Measurements from ENCODE around the gene ZNF121.
"Not testable (repeated sequence)": the region's sequence is repeated elsewhere in the genome, so short reads cannot be mapped to it uniquely, and the experiment has no call there.

The ZNF121 gene

DNA sequence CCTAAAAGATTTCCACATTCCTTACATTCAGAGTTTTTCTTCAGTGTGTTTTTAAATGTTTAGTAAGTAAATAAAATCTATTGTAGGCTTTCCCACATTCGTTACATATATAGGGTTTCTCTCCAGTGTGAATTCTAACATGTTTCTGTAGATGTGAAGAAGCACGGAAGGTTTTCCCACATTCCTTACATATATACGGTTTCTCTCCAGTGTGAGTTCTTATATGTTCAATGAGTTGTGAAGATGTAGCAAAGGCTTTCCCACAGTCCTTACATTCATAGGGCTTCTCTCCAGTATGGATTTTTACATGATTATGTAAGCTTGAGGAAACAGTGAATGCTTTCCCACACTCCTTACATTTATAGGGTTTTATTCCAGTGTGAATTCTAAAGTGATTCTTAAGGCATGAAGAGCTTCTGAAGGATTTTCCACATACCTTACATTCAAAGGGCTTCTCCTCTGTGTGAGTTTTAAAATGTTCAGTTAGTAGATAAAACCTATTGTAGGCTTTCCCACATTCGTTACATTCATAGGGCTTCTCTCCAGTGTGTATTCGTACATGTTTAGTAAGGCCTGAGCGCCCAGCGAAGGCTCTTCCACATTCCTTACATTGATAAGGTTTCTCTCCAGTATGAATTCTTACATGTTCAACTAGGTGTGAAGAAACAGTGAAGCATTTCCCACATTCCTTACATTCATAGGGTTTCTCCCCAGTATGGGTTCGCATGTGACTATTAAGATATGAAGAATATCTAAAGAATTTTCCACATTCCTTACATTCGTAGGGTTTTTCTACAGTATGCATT lies 18.2 kb downstream of the ZNF121 start:
- ATAC-seq: no peak
- Mint-ChIP-seq H3K4me3 (no peak overlapping the region), H3K36me3 (peaks cover 93% of the 10 kb centered on the region), H3K9me3 (peaks cover 29% of the 10 kb centered on the region), H3K4me1 (no peaks in the 10 kb centered on the region), H3K27ac (peak overlapping the region; percentile 46)
- no peak for DNase-seq (ENCODE audit: low spot score in 2 of 2)

DNA sequence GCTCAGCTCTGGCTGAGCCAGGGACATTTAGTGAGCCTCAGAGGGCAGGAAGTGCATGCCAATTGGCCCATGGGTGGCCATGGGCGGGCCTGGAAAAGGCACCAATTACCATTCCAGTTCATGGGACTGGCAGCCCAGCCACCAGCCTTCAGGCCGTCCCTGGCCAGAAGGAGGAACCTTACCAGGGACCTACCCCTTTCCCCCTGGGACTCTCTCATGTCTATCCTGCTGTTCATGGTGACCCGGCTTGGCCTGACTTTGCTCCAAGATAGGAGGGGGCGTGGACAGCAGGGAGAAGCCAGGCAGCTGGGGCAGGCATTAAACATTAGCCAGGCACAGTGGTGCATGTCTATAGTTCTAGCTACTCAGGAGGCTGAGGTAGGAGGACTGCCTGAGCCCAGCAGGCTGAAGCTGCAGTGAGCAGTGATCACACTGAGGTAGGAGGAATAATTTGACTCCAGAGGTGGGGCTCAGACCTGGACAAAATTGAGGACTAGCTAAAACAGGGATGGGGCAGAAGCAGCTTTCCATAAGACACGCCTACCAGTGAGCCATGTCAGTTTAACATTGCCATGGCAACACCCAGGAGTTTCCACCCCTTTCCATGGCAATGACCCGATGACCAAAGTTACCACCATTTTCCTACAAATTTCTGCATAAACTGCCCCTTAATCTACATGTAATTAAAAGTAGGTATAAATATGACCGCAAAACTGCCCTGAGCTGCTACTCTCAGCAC lies 31.6 kb downstream of the ZNF121 start:
- no peak overlapping the region for H3K4me3 Mint-ChIP-seq
- H3K27ac Mint-ChIP-seq: no peak overlapping the region
- H3K36me3 Mint-ChIP-seq: no peaks in the 10 kb centered on the region
- DNase-seq (ENCODE audit: low spot score in 2 of 2) (no peak), ATAC-seq (no peak)
- H3K9me3 Mint-ChIP-seq: peaks cover 14% of the 10 kb centered on the region
- H3K4me1 Mint-ChIP-seq: no peaks in the 10 kb centered on the region

DNA sequence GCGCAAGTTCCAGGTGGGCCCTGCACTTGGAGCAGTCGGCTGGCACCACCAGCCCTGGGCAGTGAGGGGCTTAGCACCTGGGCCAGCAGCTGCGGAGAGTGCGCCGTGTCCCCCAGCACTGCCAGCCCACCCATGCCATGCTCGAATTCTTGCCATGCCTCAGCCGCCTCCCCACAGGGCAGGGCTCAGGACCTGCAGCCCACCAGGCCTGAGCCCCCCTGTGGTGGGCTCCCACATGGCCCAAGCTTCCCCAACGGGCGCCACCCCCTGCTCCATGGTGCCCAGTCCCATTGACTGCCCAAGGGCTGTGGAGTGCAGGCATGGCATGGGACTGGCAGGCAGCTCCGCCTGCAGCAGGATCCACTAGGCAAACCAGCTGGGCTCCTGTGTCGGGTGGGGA lies 36.4 kb downstream of the ZNF121 start:
- peaks cover 18% of the 10 kb centered on the region for H3K9me3 Mint-ChIP-seq
- ATAC-seq (no peak), DNase-seq (ENCODE audit: low spot score in 2 of 2) (no peak)
- no peaks in the 10 kb centered on the region for H3K36me3 Mint-ChIP-seq
- no peak overlapping the region for H3K27ac Mint-ChIP-seq
- no peak overlapping the region for H3K4me3 Mint-ChIP-seq
- no peaks in the 10 kb centered on the region for H3K4me1 Mint-ChIP-seq

DNA sequence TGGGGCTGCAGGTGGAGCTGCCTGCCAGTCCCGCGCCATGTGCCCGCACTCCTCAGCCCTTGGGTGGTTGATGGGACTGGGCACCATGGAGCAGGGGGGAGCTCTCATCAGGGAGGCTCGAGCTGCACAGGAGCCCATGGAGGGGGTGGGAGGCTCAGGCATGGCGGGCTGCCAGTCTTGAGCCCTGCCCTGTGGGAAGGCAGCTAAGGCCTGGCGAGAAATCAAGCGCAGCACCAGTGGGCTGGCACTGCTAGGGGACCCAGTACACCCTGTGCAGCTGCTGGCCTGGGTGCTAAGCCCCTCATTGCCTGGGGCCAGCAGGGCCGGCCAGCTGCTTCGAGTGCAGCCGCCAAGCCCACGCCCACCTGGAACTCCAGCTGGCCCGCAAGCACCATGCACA lies 43.0 kb downstream of the ZNF121 start:
- not testable (repeated sequence) for H3K4me3 Mint-ChIP-seq; ATAC-seq; H3K27ac Mint-ChIP-seq; DNase-seq (ENCODE audit: low spot score in 2 of 2)
- peaks cover 11% of the 10 kb centered on the region for H3K36me3 Mint-ChIP-seq
- peaks cover 16% of the 10 kb centered on the region for H3K4me1 Mint-ChIP-seq
- peaks cover 10% of the 10 kb centered on the region for H3K9me3 Mint-ChIP-seq

DNA sequence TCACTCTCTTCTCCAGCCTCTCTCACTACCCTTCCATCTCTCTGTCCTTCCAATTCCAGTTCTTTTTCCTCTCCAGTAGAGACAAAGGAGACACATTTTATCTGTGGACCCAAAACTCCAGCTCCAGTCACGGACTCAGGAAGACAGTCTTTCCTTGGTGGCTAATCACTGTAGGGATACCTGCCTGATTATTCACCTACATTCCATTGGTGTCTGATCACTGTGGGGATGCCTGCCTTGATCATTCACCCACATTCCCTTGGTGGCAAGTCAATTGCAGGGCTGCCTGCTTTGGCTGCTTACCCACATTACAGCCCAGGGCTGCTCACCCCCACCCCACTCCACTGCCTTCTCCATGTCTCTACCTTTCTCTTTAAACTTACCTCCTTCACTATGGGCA lies 44.4 kb downstream of the ZNF121 start:
- Mint-ChIP-seq H3K4me1 (peaks cover 16% of the 10 kb centered on the region), H3K27ac (peak overlapping the region; percentile 98), H3K4me3 (peak overlapping the region; percentile 96), H3K36me3 (peaks cover 25% of the 10 kb centered on the region), H3K9me3 (peaks cover 10% of the 10 kb centered on the region)
- not testable (repeated sequence) for ATAC-seq; DNase-seq (ENCODE audit: low spot score in 2 of 2)

GRCh38 chr19:9539201-9539600 lies 45.1 kb downstream of the ZNF121 start:
- Mint-ChIP-seq H3K27ac (peak overlapping the region; percentile 98), H3K36me3 (peaks cover 32% of the 10 kb centered on the region), H3K4me3 (peak overlapping the region; percentile 96), H3K4me1 (peaks cover 16% of the 10 kb centered on the region), H3K9me3 (peaks cover 10% of the 10 kb centered on the region)
- ATAC-seq; DNase-seq (ENCODE audit: low spot score in 2 of 2): not testable (repeated sequence)

DNA sequence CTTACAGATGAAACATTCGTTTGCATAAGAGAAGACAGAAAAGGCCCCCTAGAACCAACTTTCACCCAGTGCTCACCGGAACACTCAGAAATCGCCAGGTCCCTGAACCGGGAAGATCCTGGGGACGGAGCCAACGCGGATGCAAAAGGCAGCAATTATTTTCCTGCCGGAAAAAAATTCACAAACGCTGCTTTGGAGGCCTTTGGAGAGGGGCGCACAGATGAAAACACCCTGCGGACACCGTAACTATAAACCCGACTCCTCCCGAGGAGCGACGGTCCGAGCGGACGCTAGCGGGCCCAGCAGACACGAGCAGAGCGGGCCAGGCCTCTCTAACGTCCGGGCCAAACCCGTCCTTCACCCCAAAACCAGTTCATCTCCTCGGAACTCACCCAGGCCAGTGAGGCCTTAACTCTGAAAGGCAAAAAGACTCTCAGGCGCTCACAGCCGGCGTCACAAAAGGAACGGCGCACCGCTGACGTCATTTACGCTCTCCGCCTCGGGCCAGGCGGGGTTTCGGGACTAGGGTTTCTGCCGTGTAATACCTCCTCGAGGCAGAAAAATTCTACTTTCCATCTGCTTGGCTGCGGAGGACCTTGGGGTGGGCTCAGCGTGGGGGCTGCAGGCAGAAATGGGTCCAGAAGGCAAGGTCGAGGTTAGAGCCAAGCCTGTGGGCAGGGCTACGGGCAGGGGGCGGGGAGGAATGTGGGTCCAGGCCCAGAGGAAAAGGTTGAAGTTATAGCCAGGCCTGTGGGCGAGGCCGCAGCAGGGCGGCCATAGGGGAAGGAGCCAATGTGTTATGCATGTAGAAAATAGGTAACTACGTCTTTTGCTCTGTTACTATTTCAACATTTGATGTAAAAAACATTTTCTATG lies 45.9 kb downstream of the ZNF121 start, which contains the start of gene ZNF426:
ZNF426 (minus strand) TSS at position 463 of the 876 bp plus-strand sequence. CDS start 2,413 bp downstream, outside the sequence.
- peak within 1 kb of the TSS; percentile 98 for H3K27ac Mint-ChIP-seq
- peaks cover 10% of the 10 kb centered on the region for H3K9me3 Mint-ChIP-seq
- peaks cover 40% of the 10 kb centered on the region for H3K36me3 Mint-ChIP-seq
- peaks cover 16% of the 10 kb centered on the region for H3K4me1 Mint-ChIP-seq
- ATAC-seq (peak; percentile 99), DNase-seq (ENCODE audit: low spot score in 2 of 2) (peak; percentile 78 to 90)
- H3K4me3 Mint-ChIP-seq: peak within 1 kb of the TSS; percentile 96

GRCh38 chr19:9535934-9536333 lies 48.4 kb downstream of the ZNF121 start:
- Mint-ChIP-seq H3K4me3 (no peak overlapping the region), H3K27ac (no peak overlapping the region), H3K4me1 (peaks cover 16% of the 10 kb centered on the region), H3K36me3 (peaks cover 65% of the 10 kb centered on the region), H3K9me3 (peaks cover 18% of the 10 kb centered on the region)
- DNase-seq (ENCODE audit: low spot score in 2 of 2): no peak
- ATAC-seq: no peak

DNA sequence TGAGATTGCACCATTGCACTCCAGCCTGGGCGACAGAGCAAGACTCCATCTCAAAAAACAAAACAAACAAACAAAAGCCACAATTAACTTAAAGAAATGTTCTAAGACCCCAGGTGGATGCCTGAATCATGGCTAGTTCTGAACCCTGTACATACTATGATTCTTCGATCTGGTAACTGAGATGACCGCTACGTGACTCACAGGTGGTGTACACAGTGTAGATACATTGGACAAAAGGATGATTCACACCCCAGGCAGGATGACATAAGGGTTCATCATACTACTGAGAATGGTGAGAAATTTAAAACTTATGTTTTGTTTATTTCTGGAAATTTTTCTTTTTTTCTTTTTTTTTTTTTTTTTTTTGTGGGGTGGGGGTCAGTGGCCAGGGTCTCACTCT lies 52.4 kb downstream of the ZNF121 start:
- H3K4me1 Mint-ChIP-seq: no peaks in the 10 kb centered on the region
- DNase-seq (ENCODE audit: low spot score in 2 of 2): no peak
- ATAC-seq: peak; percentile 74
- no peak overlapping the region for H3K4me3 Mint-ChIP-seq
- H3K9me3 Mint-ChIP-seq: peaks cover 15% of the 10 kb centered on the region
- H3K27ac Mint-ChIP-seq: no peak overlapping the region
- H3K36me3 Mint-ChIP-seq: peaks cover 92% of the 10 kb centered on the region

DNA sequence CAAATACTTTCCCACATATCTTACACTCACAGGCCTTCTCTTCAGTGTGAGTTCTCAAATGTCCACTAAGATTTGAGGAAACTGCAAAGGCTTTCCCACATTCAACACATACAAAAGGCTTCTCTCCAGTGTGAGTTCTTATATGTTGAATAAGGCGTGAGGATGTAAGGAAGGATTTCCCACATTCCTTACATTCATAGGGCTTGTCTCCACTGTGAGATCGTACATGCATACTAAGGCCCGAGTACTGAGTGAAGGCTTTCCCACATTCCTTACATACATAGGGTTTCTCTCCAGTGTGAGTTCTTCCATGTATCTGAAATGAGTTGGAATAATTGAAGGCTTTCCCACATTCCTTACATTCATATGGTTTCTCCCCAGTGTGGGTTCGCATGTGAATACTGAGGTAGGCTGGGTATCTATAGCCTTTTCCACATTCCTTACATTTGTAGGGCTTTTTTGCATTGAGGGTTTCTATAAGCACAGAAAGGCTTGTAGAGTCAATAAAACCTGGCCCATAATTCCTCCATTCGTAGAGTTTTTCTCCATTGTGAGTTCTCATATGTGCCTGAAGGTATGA lies 55.5 kb downstream of the ZNF121 start:
- Mint-ChIP-seq H3K36me3 (peaks cover 67% of the 10 kb centered on the region), H3K9me3 (peaks cover 32% of the 10 kb centered on the region), H3K27ac (no peak overlapping the region), H3K4me3 (no peak overlapping the region), H3K4me1 (no peaks in the 10 kb centered on the region)
- DNase-seq (ENCODE audit: low spot score in 2 of 2) (no peak), ATAC-seq (no peak)

DNA sequence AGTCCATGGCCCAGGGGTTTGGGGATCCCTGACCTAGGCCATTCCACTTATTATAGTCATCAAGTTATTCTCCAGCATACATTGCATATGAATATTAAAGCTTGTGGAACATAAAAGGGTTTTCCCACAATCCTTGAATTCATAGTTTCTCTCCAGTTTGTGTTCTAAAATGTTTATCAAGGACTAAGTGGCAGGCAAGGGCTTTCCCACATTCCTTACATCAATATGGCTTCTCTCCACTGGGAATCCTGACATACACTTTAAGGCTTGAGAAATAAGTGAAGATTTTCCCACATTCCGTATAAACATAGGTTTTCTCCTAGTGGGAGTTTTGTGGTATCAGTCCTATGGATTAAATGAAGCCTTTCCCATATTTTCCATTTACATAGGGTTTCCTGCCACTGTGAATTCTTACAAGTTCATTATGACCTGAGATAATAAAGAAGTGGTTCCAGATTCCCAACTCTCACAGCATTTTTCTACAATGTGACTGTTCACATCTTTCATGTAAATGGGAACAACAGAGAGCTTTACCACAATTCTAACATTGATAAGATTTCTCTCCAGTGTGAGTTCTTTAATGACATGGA lies 60.3 kb downstream of the ZNF121 start:
- Mint-ChIP-seq H3K4me3 (no peak overlapping the region), H3K9me3 (peaks cover 42% of the 10 kb centered on the region), H3K4me1 (no peaks in the 10 kb centered on the region), H3K27ac (no peak overlapping the region), H3K36me3 (peaks cover 18% of the 10 kb centered on the region)
- DNase-seq (ENCODE audit: low spot score in 2 of 2): no peak
- no peak for ATAC-seq

Data from stimulated activated effector memory CD8-positive, alpha-beta T cell treated with anti-CD3 and anti-CD28 coated beads, Interleukin-12 subunit alpha, Interleukin-12 subunit beta, amount 100 ng/mL, for 72 hours (primary cell).